K562 (cell line): ENCODE results near the gene RNASEH2C. TPM values are rescaled to one million over a fixed set of nuclear protein-coding genes. Genes with fewer than 3 reads are reported as not detected.
A peak's percentile ranks its signal among the peaks of the same experiment; 100 is the strongest.

ENCODE experiments used
- ATAC-seq: fragments of 200-7000 bp; cut with Tn5 transposase; 3 replicates; pipeline ENCODE4 v1.9.1; 2020; ENCODE audit warnings: moderate library complexity
- BruUV-seq: library from RNA; stranded (reverse); fragments of 400-500 nt; replicated peaks from 2 replicates; lab custom pipeline; 2021; lab: Mats Ljungman, UMichigan
- CTCF ChIA-PET: fragments of 300-600 bp; formaldehyde crosslinking; extraction: SDS; loops from one replicate; lab custom pipeline; 2021; ENCODE audit warnings: low intra/inter-chr PET ratio; lab: Yijun Ruan, JAX
- POLR2A ChIA-PET: fragments of 300-600, 350-650 bp; sonication (Branson Sonifier 250); formaldehyde crosslinking; extraction: SDS; loops from one replicate; lab custom pipeline; 2021; ENCODE audit warnings: antibody characterized with exemption, inconsistent platforms; lab: Yijun Ruan, JAX
- DNase-seq, 4 experiments: peaks; one replicate each; pipeline versions ENCODE4 v3.0.0 to v3.0.0-alpha.2; 2011 to 2018; ENCODE audit warnings: low spot score in 3 of 4, mixed read lengths in 3 of 4; ENCODE audit errors: extremely low read depth in 1 of 4
- FAIRE-seq: peaks from 2 replicates; lab custom pipeline; 2011; peaks lifted over from hg19 to GRCh38; lab: Jason Lieb, UNC
- H2AFZ ChIP-seq: 2 replicates; pipeline ENCODE4 v1.6.0; 2011; ENCODE audit warnings: low read depth, low read length, control low read depth, inconsistent platforms
- H3K27ac ChIP-seq: fragments of 200-600 bp; 3 replicates; pipeline ENCODE4 v1.8.0; 2011; ENCODE audit warnings: low read depth, mild to moderate bottlenecking, control low read depth, inconsistent platforms, low read length, moderate library complexity, mixed read lengths; ENCODE audit errors: extremely low read depth
- H3K27me3 ChIP-seq, 2 experiments: fragments of 300-600 bp in 1 of 2; 2 replicates in 1 of 2; 3 replicates in 1 of 2; pipeline versions ENCODE4 v1.6.0 to v1.8.0; 2011; ENCODE audit warnings: inconsistent platforms in 2 of 2, low read length in 2 of 2, mild to moderate bottlenecking in 1 of 2, mixed read lengths in 1 of 2, moderate library complexity in 1 of 2; ENCODE audit not compliant: control insufficient read depth in 2 of 2, insufficient read depth in 2 of 2
- H3K36me3 ChIP-seq: fragments of 300-600 bp; 3 replicates; pipeline ENCODE4 v1.8.0; 2011; ENCODE audit warnings: mild to moderate bottlenecking, low read length, inconsistent platforms; ENCODE audit not compliant: control insufficient read depth, insufficient read depth
- H3K4me1 ChIP-seq, 2 experiments: fragments of 200-600 bp in 1 of 2; replicated peaks in 1 of 2; 2 replicates in 1 of 2; 3 replicates in 1 of 2; pipeline versions ENCODE4 v1.5.1 to v1.8.0; 2011; ENCODE audit warnings: inconsistent platforms in 2 of 2, low read length in 2 of 2, mild to moderate bottlenecking in 1 of 2, mixed read lengths in 1 of 2, moderate library complexity in 1 of 2; ENCODE audit not compliant: control insufficient read depth in 2 of 2, insufficient read depth in 2 of 2
- H3K4me2 ChIP-seq: 2 replicates; pipeline ENCODE4 v1.6.1; 2011; ENCODE audit warnings: low read length, control low read depth, inconsistent platforms, mixed read lengths; ENCODE audit not compliant: insufficient read depth
- H3K4me3 ChIP-seq: fragments of 200-600 bp; sonication (generic), shearing (Covaris generic); 2 replicates; pipeline ENCODE4 v1.5.1; 2016; ENCODE audit warnings: control low read depth, inconsistent platforms
- H3K79me2 ChIP-seq: fragments of 200-600 bp; 3 replicates; pipeline ENCODE4 v1.8.0; 2011; ENCODE audit warnings: low read length, inconsistent platforms; ENCODE audit not compliant: control insufficient read depth, insufficient read depth
- H3K9ac ChIP-seq, 2 experiments: 2 replicates each; pipeline versions ENCODE4 v1.6.0 to v1.6.1; 2011; ENCODE audit warnings: low read depth in 2 of 2, low read length in 2 of 2, control low read depth in 1 of 2, inconsistent platforms in 1 of 2, mild to moderate bottlenecking in 1 of 2, mixed read lengths in 1 of 2; ENCODE audit not compliant: insufficient read depth in 1 of 2
- H3K9me1 ChIP-seq: one replicate; pipeline ENCODE4 v1.6.0; 2011; ENCODE audit warnings: inconsistent platforms, mild to moderate bottlenecking, low read length, moderate library complexity; ENCODE audit not compliant: control insufficient read depth, insufficient read depth
- H3K9me3 ChIP-seq: replicated peaks from 2 replicates; pipeline ENCODE4 v1.5.1; 2011; ENCODE audit warnings: low read depth, low read length, inconsistent platforms; ENCODE audit not compliant: control insufficient read depth, insufficient read depth
- H4K20me1 ChIP-seq: replicated peaks from 2 replicates; pipeline ENCODE4 v1.6.1; 2011; ENCODE audit warnings: low read length, inconsistent platforms, mixed read lengths; ENCODE audit not compliant: control insufficient read depth, insufficient read depth
- BRF1 ChIP-seq: IDR thresholded peaks from 3 replicates; pipeline ENCODE4 v1.6.1; 2011; ENCODE audit warnings: borderline replicate concordance, mild to moderate bottlenecking; ENCODE audit not compliant: insufficient read length; ENCODE audit errors: extremely low read depth
- CTCFL ChIP-seq: IDR thresholded peaks from 2 replicates; pipeline ENCODE4 v1.6.1; 2011; ENCODE audit warnings: borderline replicate concordance, low read depth, mild to moderate bottlenecking, moderate library complexity, low read length; ENCODE audit not compliant: insufficient read depth, poor library complexity, severe bottlenecking
- E2F8 ChIP-seq: fragments of 450-650 bp; IDR thresholded peaks from 2 replicates; pipeline ENCODE4 v1.7.1; 2018; ENCODE audit warnings: mild to moderate bottlenecking, low read depth; ENCODE audit not compliant: partially characterized antibody
- HMG20B ChIP-seq: fragments of 250-450 bp; sonication (Bioruptor Pico); IDR thresholded peaks from 2 replicates; pipeline ENCODE4 v1.5.0; 2021; ENCODE audit warnings: mild to moderate bottlenecking
- PCBP2 ChIP-seq: fragments of 200-400 bp; formaldehyde crosslinking; IDR thresholded peaks from 2 replicates; pipeline ENCODE4 v1.6.1; 2018; ENCODE audit warnings: low read length, low read depth, mild to moderate bottlenecking, moderate library complexity; ENCODE audit not compliant: poor library complexity, severe bottlenecking
- PML ChIP-seq: IDR thresholded peaks from 2 replicates; pipeline ENCODE4 v1.6.1; 2012; ENCODE audit warnings: low read length, inconsistent platforms
- SIN3A ChIP-seq, 2 experiments: fragments of 150-350 bp in 1 of 2; IDR thresholded peaks; 2 replicates each; pipeline ENCODE4 v1.6.1; 2011 to 2016; ENCODE audit warnings: borderline replicate concordance in 2 of 2, low read depth in 2 of 2, low read length in 2 of 2, mild to moderate bottlenecking in 2 of 2, moderate library complexity in 2 of 2; ENCODE audit not compliant: control insufficient read depth in 1 of 2
- SOX6 ChIP-seq: fragments of 450-650 bp; IDR thresholded peaks from 2 replicates; pipeline ENCODE4 v1.6.1; 2014; ENCODE audit warnings: mild to moderate bottlenecking
- TSC22D4 ChIP-seq: fragments of 450-650 bp; IDR thresholded peaks from 2 replicates; pipeline ENCODE4 v1.6.1; 2016; ENCODE audit warnings: missing genetic modification characterization, missing biosample characterization, control low read depth
- U2AF1 ChIP-seq: fragments of 200-400 bp; formaldehyde crosslinking; optimal IDR thresholded peaks from 2 replicates; pipeline ENCODE3; 2017; ENCODE audit warnings: mild to moderate bottlenecking, low read depth, low read length, moderate library complexity
- ZBTB1 ChIP-seq: sonication (generic); formaldehyde crosslinking; IDR thresholded peaks from 2 replicates; pipeline ENCODE4 v1.8.1; 2023; ENCODE audit warnings: missing genetic modification reagents, low read depth, mild to moderate bottlenecking, borderline replicate concordance
- WGBS: fragments of 100-300 bp; shearing (Covaris generic); methylation state at CpG from one replicate; pipeline ENCODE4 v1.1.6; 2016; ENCODE audit warnings: low coverage, mixed read lengths; ENCODE audit not compliant: insufficient coverage; ENCODE audit errors: missing lambda C conversion rate; 5-methylcytosine and 5-hydroxymethylcytosine counted together
- in situ Hi-C: fragments of 300-500 bp; cut with MboI; formaldehyde crosslinking; loops from 4 replicates; pipeline ENCODE4 v1.15.0; 2018; ENCODE audit warnings: inconsistent platforms, mixed read lengths
- intact Hi-C: fragments of 100-400 bp; cut with micrococcal nuclease; formaldehyde crosslinking; loops from 2 replicates; pipeline ENCODE4 v1.14.2; 2022
- polyA plus RNA-seq, 8 experiments: library from polyadenylated mRNA; depleted of rRNA in 4 of 8; stranded (reverse) in 5 of 8; unstranded in 3 of 8; fragments of >200 nt; fragmentation: Nextera tagmentation in 2 of 8; fragmentation: Illumina TruSeq in 1 of 8; extraction: Ambion mirVana in 2 of 8; extraction: Trizol in 1 of 8; gene quantifications; 2 replicates each; pipeline versions ENCODE4 v1.2.1 to v1.2.3, GENCODE V29; 2011 to 2014; ENCODE audit warnings: inconsistent platforms in 1 of 8, missing spikeins in 1 of 8
- total RNA-seq, 7 experiments: library from RNA; depleted of rRNA in 6 of 7; stranded (reverse); fragments of >200 nt in 6 of 7; fragmentation: Illumina TruSeq in 2 of 7; extraction: Trizol in 2 of 7; gene quantifications; 2 replicates each; pipeline versions ENCODE4 v1.2.1 to v1.2.3, GENCODE V29; 2011 to 2021; ENCODE audit warnings: low replicate concordance in 1 of 7

Gene RNASEH2C
- total and polyA plus RNA-seq, 9 of the 15 experiments (the other 6 are each of a cell fraction or from before 2014, with no cell fraction given), result 5.4 to 78.2 (median 15.6) TPM

- peak; percentile 64 for TF ChIP-seq CTCFL
These were observed 6.1 kb upstream of the RNASEH2C start (continued) for GRCh38 chr11:65726660-65727059.

GRCh38 chr11:65722261-65722660 lies 1.7 kb upstream of the RNASEH2C start:
- Histone ChIP-seq H3K4me3 (no peak overlapping the region), H3K9ac (no peak overlapping the region), H3K4me2 (no peak overlapping the region), H3K9me1 (peaks cover 3% of the 10 kb centered on the region), H3K9me3 (no peaks in the 10 kb centered on the region), H3K79me2 (peaks cover 24% of the 10 kb centered on the region), H3K36me3 (peaks cover 24% of the 10 kb centered on the region), H2AFZ (peak overlapping the region; percentile 9), H4K20me1 (peaks cover 15% of the 10 kb centered on the region), H3K27ac (no peak overlapping the region), H3K4me1 (peaks cover 16 to 22% of the 10 kb centered on the region in 2 experiments; a peak in 4 of 5 replicates), H3K27me3 (peaks cover 0 to 2% of the 10 kb centered on the region in 2 experiments; a peak in 1 of 5 replicates)
- FAIRE-seq, result no peak
- no peak for ATAC-seq
- BruUV-seq, result no TSS peak
- intact Hi-C loops (no loop called here), in situ Hi-C loops (no loop called here)
- 25% methylated on average over 1 of the region's 1 CpG for WGBS
- DNase-seq, result no peak
- CTCF ChIA-PET, result no interaction called here
- POLR2A ChIA-PET, result interaction anchor here (0.6 to 1.7 kb wide), 3 partner anchors 8 to 297 kb away, joined by 3 to 5 read pairs (median 3); no protein-coding TSS in a partner anchor
- no peak for TF ChIP-seq ZBTB1 (CRISPR knock-in tag)
- TF ChIP-seq E2F8, result no peak
- no peak for TF ChIP-seq SOX6
- no peak for TF ChIP-seq TSC22D4 (tag)
- TF ChIP-seq PML, result no peak
- no peak for TF ChIP-seq HMG20B (CRISPR knock-in tag)
- TF ChIP-seq U2AF1, result no peak
- TF ChIP-seq PCBP2, result no peak
- TF ChIP-seq SIN3A (IDR thresholded peaks at IDR 0.05; ENCODE audit: borderline replicate concordance in 2 of 2, control insufficient read depth in 1 of 2, low read depth in 2 of 2, low read length in 2 of 2), result no peak
- no peak for TF ChIP-seq BRF1
